DND-41 (cell line): ENCODE data around the gene SMIM36.
"Not testable (repeated sequence)": the region's sequence is repeated elsewhere in the genome, so short reads cannot be mapped to it uniquely, and the experiment has no call there.

ENCODE experiments used
- ATAC-seq: fragments of 200-7000 bp; cut with Tn5 transposase; 3 replicates; pipeline ENCODE4 v1.9.1; 2021; ENCODE audit warnings: low read depth; ENCODE audit not compliant: insufficient read depth
- DNase-seq: peaks from one replicate; pipeline ENCODE4 v3.0.0-alpha.2; 2020
- H2AFZ ChIP-seq: 2 replicates; pipeline ENCODE4 v1.6.0; 2012; ENCODE audit warnings: low read depth, low read length
- H3K27ac ChIP-seq: 2 replicates; pipeline ENCODE4 v1.5.1; 2012; ENCODE audit warnings: low read length, inconsistent platforms
- H3K27me3 ChIP-seq: fragments of 200-600 bp; sonication (generic); 2 replicates; pipeline ENCODE4 v1.6.0; 2012; ENCODE audit warnings: low read length, mild to moderate bottlenecking, inconsistent platforms; ENCODE audit not compliant: insufficient read depth, poor library complexity
- H3K36me3 ChIP-seq: 2 replicates; pipeline ENCODE4 v1.5.1; 2012; ENCODE audit warnings: low read length, inconsistent platforms; ENCODE audit not compliant: insufficient read depth
- H3K4me1 ChIP-seq: 2 replicates; pipeline ENCODE4 v1.5.1; 2012; ENCODE audit warnings: mild to moderate bottlenecking, low read length; ENCODE audit not compliant: insufficient read depth
- H3K4me2 ChIP-seq: 2 replicates; pipeline ENCODE4 v1.6.0; 2012; ENCODE audit warnings: mild to moderate bottlenecking, moderate library complexity, low read length, inconsistent platforms; ENCODE audit not compliant: insufficient read depth
- H3K4me3 ChIP-seq, 2 experiments: fragments of 200-600 bp in 1 of 2; shearing (Covaris generic) in 1 of 2; 2 replicates each; pipeline ENCODE4 v1.5.1; 2012 to 2016; ENCODE audit warnings: inconsistent platforms in 2 of 2, low read length in 2 of 2, mild to moderate bottlenecking in 2 of 2, low read depth in 1 of 2, moderate library complexity in 1 of 2
- H3K79me2 ChIP-seq: 2 replicates; pipeline ENCODE4 v1.6.0; 2012; ENCODE audit warnings: low read length, inconsistent platforms; ENCODE audit not compliant: insufficient read depth
- H3K9ac ChIP-seq: 2 replicates; pipeline ENCODE4 v1.6.0; 2012; ENCODE audit warnings: low read depth, mild to moderate bottlenecking, inconsistent platforms, low read length, moderate library complexity
- H3K9me3 ChIP-seq: 2 replicates; pipeline ENCODE4 v1.5.1; 2012; ENCODE audit warnings: low read length, moderate library complexity, mild to moderate bottlenecking, inconsistent platforms; ENCODE audit not compliant: insufficient read depth, severe bottlenecking
- H4K20me1 ChIP-seq: 2 replicates; pipeline ENCODE4 v1.6.0; 2012; ENCODE audit warnings: low read length; ENCODE audit not compliant: insufficient read depth
- EZH2 ChIP-seq: IDR thresholded peaks from 3 replicates; pipeline ENCODE4 v1.6.1; 2012; ENCODE audit warnings: borderline replicate concordance, low read depth, mild to moderate bottlenecking, moderate library complexity, low read length, inconsistent platforms; ENCODE audit not compliant: severe bottlenecking
- TF ChIP-seq, protein P1 (sequence below): IDR thresholded peaks from 2 replicates; pipeline ENCODE4 v1.5.1; 2012; ENCODE audit warnings: borderline replicate concordance, low read length, moderate library complexity, mild to moderate bottlenecking; ENCODE audit not compliant: poor library complexity, severe bottlenecking; ENCODE audit errors: extremely low read depth

SMIM36 gene

DNA sequence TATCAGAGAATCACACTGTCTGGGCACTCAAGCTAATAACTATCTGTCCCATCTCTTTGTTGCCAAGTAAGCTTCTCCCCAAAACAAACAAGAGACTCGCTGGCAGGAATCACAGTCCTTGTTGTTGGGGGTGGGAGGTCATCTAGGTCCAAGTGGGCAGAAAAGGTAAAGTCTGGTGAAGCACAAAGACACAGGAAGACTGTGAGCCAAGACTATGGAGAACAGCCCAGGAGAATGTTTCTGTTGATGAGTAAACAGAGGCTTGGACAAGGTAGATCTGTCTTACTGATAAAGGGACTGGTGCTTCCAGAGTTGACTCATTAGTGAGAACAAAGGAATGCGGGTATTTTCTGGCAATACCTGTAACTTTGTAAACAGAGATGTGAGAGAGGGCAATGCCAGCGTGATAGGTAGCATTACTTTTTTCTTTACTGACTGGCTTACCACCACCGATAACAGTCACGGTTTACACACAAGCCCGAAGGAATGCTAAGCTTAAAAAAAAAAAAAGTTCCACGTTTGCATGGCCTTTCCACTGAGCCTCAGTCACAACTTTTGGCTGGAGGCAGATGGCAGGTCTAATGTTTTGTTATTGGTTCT is 78.1 kb downstream of the SMIM36 start:
- Histone ChIP-seq H3K9me3 (no peaks in the 10 kb centered on the region), H3K27ac (no peak overlapping the region), H3K27me3 (no peaks in the 10 kb centered on the region), H3K9ac (no peak overlapping the region), H4K20me1 (no peaks in the 10 kb centered on the region), H3K4me1 (no peaks in the 10 kb centered on the region), H3K79me2 (no peaks in the 10 kb centered on the region), H3K4me3 (no peak overlapping the region), H3K36me3 (no peaks in the 10 kb centered on the region), H3K4me2 (no peak overlapping the region), H2AFZ (no peak overlapping the region)
- TF ChIP-seq, protein P1, sequence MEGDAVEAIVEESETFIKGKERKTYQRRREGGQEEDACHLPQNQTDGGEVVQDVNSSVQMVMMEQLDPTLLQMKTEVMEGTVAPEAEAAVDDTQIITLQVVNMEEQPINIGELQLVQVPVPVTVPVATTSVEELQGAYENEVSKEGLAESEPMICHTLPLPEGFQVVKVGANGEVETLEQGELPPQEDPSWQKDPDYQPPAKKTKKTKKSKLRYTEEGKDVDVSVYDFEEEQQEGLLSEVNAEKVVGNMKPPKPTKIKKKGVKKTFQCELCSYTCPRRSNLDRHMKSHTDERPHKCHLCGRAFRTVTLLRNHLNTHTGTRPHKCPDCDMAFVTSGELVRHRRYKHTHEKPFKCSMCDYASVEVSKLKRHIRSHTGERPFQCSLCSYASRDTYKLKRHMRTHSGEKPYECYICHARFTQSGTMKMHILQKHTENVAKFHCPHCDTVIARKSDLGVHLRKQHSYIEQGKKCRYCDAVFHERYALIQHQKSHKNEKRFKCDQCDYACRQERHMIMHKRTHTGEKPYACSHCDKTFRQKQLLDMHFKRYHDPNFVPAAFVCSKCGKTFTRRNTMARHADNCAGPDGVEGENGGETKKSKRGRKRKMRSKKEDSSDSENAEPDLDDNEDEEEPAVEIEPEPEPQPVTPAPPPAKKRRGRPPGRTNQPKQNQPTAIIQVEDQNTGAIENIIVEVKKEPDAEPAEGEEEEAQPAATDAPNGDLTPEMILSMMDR: no peak
- TF ChIP-seq EZH2: no peak
- no peak for ATAC-seq
- DNase-seq: no peak

DNA sequence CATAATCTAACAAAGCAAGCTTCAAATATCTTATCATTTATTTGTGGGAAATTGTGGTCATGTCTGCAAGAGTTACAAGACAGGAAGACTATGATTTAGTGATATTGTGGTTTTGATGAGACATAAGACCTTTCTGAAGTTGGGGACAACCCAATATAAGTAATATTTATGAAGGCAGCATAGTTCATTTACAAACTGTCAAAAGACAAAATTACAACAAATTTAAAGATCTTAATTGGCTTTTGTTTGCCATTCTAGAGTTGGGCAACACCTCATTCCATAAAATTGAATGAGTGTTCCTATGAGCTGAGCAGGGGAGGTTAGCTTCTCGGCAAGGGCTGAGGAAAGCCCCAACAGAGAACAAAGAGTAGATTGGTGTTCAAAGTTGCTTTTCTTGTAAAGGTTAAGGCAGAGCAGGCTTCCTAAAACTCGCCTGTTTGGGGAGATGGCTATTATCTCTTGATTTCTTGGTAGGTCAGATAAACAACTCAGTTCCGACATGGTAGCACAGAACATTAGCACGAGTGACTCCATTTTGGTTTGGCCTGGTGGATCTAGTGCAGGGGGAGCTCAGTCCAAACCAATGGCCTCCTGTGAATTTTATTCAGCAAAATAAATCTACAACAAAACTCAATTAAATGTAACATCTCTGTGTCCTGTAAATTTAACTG is 78.8 kb downstream of the SMIM36 start:
- DNase-seq (no peak), ATAC-seq (no peak)
- H3K4me3 ChIP-seq: no peak overlapping the region
- H3K9ac ChIP-seq: no peak overlapping the region
- H4K20me1 ChIP-seq: no peaks in the 10 kb centered on the region
- TF ChIP-seq, protein P1: no peak
- TF ChIP-seq EZH2: no peak
- no peaks in the 10 kb centered on the region for H3K9me3 ChIP-seq
- H3K4me1 ChIP-seq: no peaks in the 10 kb centered on the region
- no peaks in the 10 kb centered on the region for H3K27me3 ChIP-seq
- H3K4me2 ChIP-seq: no peak overlapping the region
- no peaks in the 10 kb centered on the region for H3K36me3 ChIP-seq
- H2AFZ ChIP-seq: no peak overlapping the region
- no peaks in the 10 kb centered on the region for H3K79me2 ChIP-seq
- H3K27ac ChIP-seq: no peak overlapping the region

- H3K36me3 ChIP-seq, H3K9ac ChIP-seq, H2AFZ ChIP-seq, H3K9me3 ChIP-seq, ATAC-seq, H3K4me2 ChIP-seq, H3K27me3 ChIP-seq, H3K4me1 ChIP-seq, H3K79me2 ChIP-seq, H3K27ac ChIP-seq, DNase-seq, H3K4me3 ChIP-seq, H4K20me1 ChIP-seq: not testable (repeated sequence)
Measured at GRCh38 chr17:55431914-55432313, 79.3 kb downstream of the SMIM36 start.

- no peak for TF ChIP-seq EZH2
- TF ChIP-seq, protein P1: no peak
- Histone ChIP-seq H3K4me3 (no peak overlapping the region), H3K79me2 (no peaks in the 10 kb centered on the region), H3K27me3 (no peaks in the 10 kb centered on the region), H3K4me2 (no peak overlapping the region), H3K4me1 (no peaks in the 10 kb centered on the region), H3K27ac (no peak overlapping the region), H3K9ac (no peak overlapping the region), H4K20me1 (no peaks in the 10 kb centered on the region), H3K36me3 (no peaks in the 10 kb centered on the region), H3K9me3 (no peaks in the 10 kb centered on the region), H2AFZ (no peak overlapping the region)
- DNase-seq (no peak), ATAC-seq (no peak)
Measured at GRCh38 chr17:55430541-55431288, 80.5 kb downstream of the SMIM36 start.
